SIG-M5 treated with dmso at 0.1 percent for 504 hours (cell line): Measurements from ENCODE around the gene ASCL1.

Experiments used
- DNase-seq: peaks from one replicate; lab custom pipeline; 2025; ENCODE audit not compliant: unreplicated experiment; lab: John Stamatoyannopoulos, UW

The ASCL1 gene

DNA sequence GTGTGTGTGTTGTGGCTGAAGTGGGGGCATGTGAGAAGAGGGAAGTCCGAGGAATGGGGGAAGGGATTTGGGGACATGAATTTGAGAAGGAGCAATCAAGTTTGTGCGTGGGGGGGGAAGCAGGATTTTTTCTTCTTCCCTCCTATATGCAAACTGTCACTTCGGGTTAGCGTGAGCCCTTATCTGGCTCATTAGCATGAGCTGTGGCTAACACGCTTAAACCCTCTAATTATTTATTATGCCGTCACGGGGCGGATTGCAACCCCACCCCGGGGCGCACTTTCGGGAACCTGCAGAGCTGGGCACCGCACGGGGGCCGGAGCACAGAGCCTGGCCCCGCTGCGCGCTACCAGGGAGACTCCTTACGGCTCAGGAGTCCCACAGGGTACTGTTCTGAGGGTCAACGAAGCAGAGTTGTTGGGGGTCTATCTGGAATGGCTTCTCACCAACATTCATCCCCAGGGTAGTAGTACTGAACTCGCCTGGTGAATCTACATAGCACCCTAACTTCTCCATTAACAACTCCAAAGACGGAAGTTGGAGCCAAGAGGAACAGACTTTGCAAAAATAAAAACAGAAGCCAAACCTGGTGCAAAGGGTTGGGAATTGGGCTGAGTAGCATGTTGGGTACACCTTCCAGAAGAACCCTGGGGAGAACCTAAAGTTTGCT, 6.4 kb upstream of the ASCL1 start:
- no peak for DNase-seq

DNA sequence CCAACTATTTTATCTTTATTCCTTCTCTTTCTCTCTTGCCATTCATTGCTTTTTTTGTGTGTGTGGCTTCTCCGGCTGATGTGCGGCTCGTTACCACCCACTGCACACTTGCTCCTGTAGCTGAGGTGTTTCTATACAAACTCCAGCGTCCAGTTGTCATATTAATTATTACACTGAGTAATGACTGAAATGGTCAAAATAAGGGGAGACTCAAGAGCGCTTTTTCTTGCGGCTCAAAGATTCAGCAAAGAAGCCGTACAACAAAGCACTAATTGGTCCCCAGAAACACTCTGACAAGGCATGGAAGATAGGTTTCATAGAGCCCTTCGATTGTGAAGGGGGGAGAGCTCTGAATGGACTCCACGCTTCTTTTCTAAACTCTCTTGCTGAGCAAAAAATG, 5.6 kb upstream of the ASCL1 start:
- no peak for DNase-seq

DNA sequence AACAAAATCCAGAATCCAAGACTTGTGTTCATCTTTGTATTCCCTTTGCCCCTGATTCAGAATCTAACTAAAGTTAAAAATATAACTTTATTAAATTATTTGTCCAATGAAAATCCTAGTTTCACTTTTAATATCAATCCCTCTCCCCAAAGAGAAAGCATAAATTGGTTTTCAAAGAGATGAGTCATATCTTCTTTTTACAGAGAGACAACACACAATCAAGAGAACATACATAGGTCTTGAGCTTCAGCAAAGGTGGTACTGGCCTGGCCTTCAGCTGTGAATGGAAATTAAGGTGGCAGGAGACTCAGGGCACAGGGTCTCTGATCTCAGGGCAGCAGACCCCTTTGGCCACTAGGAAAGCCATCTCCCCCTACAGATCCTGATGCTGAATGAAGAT, 4.3 kb upstream of the ASCL1 start:
- no peak for DNase-seq

- no peak for DNase-seq
These were observed 3.3 kb upstream of the ASCL1 start for GRCh38 chr12:102954134-102954533.

DNA sequence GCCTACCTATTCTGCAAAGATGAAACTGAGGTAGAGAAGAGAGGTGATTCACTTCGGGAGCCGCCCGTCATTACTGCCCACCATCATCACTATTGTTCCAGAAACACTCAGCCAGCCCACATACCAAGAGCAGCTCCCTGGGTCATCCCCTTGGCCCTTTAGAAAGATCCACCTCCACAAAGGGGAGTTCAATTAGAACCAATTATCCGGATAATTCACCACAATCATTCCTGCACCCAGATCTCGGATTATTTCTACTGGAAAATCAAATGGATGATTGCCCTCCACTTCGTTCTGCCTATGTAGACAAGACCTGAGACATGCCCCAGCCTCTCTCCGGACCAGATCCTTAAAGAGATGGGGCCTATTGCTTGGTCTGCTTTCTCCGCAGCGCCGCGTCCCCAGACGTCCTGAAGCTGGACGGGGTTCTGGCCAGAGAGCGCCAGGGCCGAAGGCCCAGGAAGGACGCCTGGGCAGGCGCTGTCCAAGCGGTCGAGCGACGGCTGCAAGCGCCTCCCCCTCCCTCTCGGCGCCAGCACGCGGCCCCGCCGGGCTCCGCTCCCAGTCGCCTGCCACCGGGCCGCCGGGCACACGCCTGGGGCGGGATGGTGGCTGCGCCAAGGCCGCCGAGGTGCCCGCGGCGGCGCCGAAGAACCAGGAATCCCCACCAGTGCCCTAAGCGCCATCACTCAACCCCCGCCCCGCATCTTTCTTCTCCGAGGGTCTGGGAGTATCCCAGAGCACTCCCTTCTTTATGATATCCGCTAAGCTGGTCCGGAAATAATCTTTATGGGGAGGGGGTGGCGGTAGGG, 1.3 kb upstream of the ASCL1 start:
- DNase-seq = no peak

- DNase-seq = no peak
These were observed 641 bp upstream of the ASCL1 start for GRCh38 chr12:102956738-102957327.

DNA sequence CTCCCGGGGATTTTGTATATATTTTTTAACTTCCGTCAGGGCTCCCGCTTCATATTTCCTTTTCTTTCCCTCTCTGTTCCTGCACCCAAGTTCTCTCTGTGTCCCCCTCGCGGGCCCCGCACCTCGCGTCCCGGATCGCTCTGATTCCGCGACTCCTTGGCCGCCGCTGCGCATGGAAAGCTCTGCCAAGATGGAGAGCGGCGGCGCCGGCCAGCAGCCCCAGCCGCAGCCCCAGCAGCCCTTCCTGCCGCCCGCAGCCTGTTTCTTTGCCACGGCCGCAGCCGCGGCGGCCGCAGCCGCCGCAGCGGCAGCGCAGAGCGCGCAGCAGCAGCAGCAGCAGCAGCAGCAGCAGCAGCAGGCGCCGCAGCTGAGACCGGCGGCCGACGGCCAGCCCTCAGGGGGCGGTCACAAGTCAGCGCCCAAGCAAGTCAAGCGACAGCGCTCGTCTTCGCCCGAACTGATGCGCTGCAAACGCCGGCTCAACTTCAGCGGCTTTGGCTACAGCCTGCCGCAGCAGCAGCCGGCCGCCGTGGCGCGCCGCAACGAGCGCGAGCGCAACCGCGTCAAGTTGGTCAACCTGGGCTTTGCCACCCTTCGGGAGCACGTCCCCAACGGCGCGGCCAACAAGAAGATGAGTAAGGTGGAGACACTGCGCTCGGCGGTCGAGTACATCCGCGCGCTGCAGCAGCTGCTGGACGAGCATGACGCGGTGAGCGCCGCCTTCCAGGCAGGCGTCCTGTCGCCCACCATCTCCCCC, 777 bp downstream of the ASCL1 start:
- no peak for DNase-seq

DNA sequence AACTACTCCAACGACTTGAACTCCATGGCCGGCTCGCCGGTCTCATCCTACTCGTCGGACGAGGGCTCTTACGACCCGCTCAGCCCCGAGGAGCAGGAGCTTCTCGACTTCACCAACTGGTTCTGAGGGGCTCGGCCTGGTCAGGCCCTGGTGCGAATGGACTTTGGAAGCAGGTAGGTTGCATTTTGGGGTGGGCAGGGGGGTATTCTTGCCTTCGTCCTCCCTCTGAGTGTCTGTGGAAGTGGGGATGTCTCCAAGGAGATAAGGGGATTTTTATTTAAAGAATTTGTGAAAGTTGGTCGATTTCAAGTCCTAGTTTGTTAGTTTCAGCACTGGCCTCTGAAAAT, 1.3 kb downstream of the ASCL1 start:
- no peak for DNase-seq

- no peak for DNase-seq
These were observed 1.9 kb downstream of the ASCL1 start for GRCh38 chr12:102959391-102959790.

DNA sequence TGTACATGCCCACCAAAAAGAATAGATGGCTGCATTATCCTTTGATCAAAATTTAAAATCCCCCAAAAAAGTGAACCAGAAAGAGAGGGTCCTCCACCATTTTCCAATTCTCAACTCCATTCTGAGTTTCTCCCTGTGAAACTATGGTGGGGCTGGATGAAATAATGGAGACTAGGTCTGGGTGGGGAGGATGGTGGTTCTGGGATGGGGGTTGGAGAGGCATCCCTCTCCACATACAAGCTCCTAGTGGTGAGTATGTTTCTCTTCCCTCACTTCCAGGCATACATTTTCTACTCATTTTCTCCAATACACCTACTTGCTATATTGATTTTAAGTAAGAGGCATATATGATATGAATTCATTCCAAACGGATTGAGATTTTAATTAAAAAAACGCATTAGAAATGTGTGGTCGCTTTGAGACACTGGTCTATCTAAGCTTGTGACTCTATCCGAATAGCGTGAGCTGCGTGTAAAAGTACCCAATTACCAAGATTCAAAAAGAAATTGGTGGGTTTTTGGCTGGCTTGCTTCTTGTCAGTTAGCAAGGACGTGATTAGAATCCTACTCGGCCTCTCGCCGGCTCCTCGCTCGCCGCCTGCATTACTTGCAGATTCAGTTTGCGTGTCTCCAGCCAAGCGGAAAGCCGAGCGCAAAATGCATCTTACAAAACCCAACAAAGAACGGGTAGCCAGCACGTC, 3.4 kb downstream of the ASCL1 start:
- DNase-seq = no peak

- no peak for DNase-seq
These were observed 4.0 kb downstream of the ASCL1 start for GRCh38 chr12:102961466-102961855.

DNA sequence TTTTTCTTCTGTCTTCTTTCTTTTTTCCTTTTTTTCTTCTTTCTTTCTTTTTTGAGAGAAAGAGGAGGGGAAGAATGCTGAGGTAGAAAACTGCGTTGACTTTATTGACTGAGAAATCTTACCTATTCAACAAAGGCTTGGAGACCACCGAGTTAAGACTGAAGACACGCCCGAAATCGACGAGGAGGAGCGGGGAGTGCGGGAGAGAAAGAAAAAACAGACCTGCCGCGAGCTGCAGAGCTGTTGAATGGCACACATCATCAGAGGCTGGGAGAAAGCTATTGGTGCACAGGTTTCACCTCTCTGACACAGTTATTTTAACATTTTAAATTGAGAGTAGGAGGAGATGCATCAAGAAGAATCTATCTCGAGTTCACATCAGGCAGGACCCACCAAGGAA, 5.1 kb downstream of the ASCL1 start:
- no peak for DNase-seq

GRCh38 chr12:102962986-102963385, 5.5 kb downstream of the ASCL1 start:
- DNase-seq = no peak

DNA sequence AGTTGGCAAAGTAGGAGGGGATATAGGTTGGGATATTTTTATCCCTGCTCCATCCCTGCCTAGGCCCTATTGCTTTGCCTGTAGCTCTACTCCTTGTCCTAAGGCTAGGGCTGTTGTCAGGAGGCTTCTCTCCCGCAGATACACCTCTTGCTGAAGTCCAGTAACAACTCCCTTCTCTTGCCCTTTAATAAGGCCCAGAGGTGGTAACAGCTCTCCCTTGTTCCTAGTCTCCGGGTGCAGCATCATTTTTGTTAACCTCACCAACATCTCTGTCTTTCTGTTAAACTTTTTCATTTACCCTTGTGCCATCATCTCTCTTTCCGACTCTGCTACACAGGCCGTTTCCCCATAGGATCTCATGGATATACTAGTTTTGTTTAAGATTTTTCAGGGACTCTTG, 6.3 kb downstream of the ASCL1 start:
- DNase-seq = no peak

- no peak for DNase-seq
These were observed 7.4 kb downstream of the ASCL1 start for GRCh38 chr12:102964872-102965271.

DNA sequence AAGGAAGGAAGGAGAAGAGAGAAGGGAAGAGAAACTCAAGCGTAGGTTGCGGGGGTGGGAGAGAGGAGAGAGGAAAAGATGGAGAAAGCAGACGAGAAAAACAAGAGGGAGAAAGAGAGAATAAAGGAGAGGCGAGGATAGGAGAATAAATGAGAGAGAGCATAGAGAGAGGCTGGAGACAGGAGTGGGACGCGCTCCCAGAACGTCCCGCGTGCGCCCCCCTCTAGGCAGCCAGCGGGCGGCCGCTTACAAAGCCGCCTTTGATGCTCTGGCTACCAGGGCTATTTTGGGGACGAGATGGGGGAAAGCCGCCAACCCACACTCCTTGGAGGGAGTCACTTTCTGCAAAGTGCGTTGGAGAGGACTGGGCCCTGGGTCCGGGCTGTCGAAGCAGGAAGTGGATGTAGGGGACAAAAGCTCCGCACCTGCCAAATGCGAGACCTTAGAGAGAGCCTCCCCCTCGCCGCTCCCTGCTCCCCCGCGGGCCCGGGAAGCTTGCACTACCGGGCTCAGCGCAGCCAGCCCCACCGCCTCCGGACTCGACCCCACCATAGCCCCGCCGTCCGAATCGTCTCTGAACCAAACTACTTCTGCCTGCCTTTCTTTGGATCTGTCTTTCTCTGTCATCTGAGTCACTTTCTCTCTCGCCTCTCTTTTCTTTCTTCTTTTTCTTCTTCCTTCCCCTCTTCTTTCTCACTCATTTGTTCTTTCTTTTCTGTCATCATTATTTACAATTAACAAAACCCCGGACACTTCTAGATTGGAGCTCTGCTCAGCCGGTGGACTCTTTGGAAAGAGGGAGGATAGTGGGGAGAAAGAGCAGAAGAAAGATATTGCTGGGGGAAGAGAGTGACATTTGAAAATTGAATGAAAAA, 8.0 kb downstream of the ASCL1 start:
- DNase-seq = no peak

DNA sequence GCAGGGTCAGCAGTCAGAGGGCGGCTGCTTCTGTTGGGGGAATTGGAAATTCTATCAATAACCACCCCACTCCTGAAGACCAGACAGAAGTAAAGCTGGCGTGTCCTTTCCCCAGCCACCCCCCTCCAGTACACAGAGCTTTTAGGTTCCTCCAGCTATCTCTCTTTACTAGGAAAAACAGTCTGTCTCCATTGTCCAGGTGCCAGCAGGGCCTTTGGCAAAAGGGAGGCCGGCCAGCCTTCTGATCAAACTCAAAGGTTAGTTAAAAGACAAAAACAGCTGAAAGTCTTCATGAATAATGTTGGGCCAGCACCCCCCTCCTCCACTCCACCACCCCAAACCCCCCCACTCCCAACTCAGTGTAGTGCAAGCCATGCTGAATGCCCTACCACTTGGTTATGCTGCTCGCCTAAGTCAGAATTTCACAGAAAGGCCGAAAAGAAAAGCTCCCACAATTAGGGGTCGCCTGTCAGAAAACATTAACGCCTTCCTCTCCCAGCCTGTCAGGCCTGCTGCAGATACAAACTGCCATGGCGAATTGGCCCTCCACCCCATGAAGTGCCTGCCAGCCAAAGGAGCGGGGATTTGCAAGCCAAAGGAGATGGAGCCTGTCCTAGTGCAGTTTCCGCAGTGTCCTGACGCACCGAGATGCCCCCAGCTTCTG, 8.9 kb downstream of the ASCL1 start:
- no peak for DNase-seq

DNA sequence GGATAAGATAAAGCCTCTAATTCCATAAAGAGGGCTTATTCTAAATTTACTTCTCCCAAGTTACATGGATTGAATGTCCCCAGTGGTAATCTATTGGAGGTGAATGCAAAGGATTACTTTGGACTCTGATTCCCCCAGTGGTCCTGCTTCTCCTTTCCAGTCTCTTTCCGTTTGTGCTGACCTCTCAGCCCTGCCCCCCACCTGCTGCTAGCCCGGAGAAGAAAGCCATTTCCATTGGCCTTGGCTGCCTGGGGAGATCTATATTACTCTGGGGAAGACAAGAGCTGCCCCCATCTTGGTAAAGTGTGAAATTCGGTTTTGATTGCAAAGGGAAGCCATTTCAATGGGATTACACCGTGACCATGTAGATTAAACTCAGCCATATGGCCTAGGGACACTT, 13.3 kb downstream of the ASCL1 start:
- DNase-seq = no peak

DNA sequence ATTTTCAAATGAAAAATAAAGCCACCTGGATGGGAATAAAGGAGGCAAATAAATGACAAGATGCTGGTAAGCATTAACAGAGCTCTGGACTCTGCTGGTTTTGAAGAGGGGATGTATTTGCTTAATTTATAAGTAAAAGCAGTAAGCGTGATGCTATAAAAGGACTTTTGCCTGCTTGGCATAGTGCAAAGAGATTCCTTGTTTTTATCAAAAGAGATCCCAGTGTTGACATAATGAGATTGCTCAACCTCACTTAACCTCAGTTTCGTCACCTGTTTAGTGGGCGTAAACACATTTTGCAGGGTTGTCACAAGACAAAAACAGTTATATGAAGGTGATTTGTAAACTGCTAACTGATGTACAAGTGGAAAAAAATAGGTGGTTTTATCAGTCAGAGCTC, 13.8 kb downstream of the ASCL1 start:
- no peak for DNase-seq

GRCh38 chr12:102973583-102973982, 16.1 kb downstream of the ASCL1 start:
- no peak for DNase-seq
